ENCODE measurements around the gene PMS2.

PMS2 gene

DNA sequence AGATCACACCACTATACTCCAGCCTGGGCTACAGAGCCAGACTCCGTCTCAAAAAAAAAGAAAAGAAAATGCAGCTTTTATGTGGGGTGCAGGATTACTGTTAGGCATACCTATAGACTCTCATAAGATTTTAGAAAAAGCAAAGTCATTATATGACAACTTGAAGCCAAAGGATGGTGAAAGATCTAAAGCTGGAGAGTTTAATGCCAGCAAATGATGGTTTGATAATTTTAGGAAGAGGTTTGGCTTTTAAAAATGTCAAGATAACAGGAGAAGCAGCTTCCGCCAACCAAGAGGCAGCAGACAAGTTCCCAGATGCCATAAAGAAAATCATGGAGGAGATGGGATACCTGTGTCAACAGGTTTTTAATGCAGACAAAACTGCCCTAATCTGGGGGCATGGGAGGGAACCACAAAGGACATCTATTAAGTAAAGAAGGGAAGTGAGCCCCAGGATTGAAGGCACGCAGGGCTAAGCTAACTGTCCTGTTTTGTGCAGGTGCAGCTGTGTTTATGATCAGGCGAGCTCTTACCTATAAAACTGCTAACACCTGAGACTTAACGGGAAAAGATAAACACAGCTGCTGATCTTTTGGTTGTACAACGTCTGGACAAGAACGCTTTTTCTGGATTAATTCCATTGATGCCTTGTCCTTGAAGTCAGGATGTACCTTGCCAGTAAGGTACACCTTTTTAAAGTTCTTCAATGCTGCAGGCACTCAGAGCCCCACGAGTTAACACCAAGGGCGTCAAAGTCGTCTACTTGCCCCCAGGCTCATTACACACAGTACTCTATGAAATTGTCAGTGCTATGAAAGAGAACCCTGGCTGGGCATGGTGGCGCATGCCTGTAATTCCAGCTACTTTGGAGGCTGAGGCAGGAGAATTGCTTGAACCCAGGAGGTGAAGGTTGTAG is 11.8 kb upstream of the PMS2 start:
- H3K4me1 ChIP-seq (ENCODE audit: low read length): no peaks in the 10 kb centered on the region
- DNase-seq: no peak
- H4K20me1 ChIP-seq (ENCODE audit: insufficient read depth, low read length): no peaks in the 10 kb centered on the region
- no peak overlapping the region for H3K27ac ChIP-seq (ENCODE audit: low read length)
- H3K79me2 ChIP-seq (ENCODE audit: low read length): peaks cover 22% of the 10 kb centered on the region
- H3K36me3 ChIP-seq (replicated peaks; ENCODE audit: insufficient read depth, low read length): peaks cover 18% of the 10 kb centered on the region
- no peak overlapping the region for H2AFZ ChIP-seq (ENCODE audit: low read length)
- no peak overlapping the region for H3K4me3 ChIP-seq (ENCODE audit: low read length)
- H3K4me2 ChIP-seq (ENCODE audit: low read depth, low read length): no peak overlapping the region
- TF ChIP-seq CTCF (IDR thresholded peaks at IDR 0.05; ENCODE audit: low read length): no peak
- TF ChIP-seq EZH2 (optimal IDR thresholded peaks at IDR 0.05; ENCODE audit: low read depth, low read length): no peak
- no peak for TF ChIP-seq EZH2phosphoT487 (IDR thresholded peaks at IDR 0.05; ENCODE audit: low read length)
- H3K9ac ChIP-seq (ENCODE audit: low read length): no peak overlapping the region
- H3F3A ChIP-seq (ENCODE audit: insufficient read depth, low read length): 0 out of 2 replicates have a peak, but pooled peaks cover 3% of the 10 kb centered on the region
- H3K9me2 ChIP-seq (replicated peaks; ENCODE audit: insufficient read depth, low read length): no peaks in the 10 kb centered on the region
- H3K27me3 ChIP-seq (replicated peaks; ENCODE audit: insufficient read depth, low read length): no peaks in the 10 kb centered on the region
- H3K9me3 ChIP-seq (replicated peaks; ENCODE audit: insufficient read depth, low read length): no peaks in the 10 kb centered on the region

GRCh38 chr7:6016653-6016966 is 7.8 kb upstream of the PMS2 start:
- TF ChIP-seq EZH2phosphoT487 (IDR thresholded peaks at IDR 0.05; ENCODE audit: low read length) (no peak), EZH2 (optimal IDR thresholded peaks at IDR 0.05; ENCODE audit: low read depth, low read length) (no peak), CTCF (IDR thresholded peaks at IDR 0.05; ENCODE audit: low read length) (no peak)
- Histone ChIP-seq H4K20me1 (ENCODE audit: insufficient read depth, low read length) (no peaks in the 10 kb centered on the region), H3K36me3 (replicated peaks; ENCODE audit: insufficient read depth, low read length) (peaks cover 4% of the 10 kb centered on the region; the same call in 1 of the 2 replicates), H3K9me2 (replicated peaks; ENCODE audit: insufficient read depth, low read length) (no peaks in the 10 kb centered on the region), H2AFZ (ENCODE audit: low read length) (no peak overlapping the region), H3K4me2 (ENCODE audit: low read depth, low read length) (no peak overlapping the region), H3F3A (ENCODE audit: insufficient read depth, low read length) (no peaks in the 10 kb centered on the region), H3K4me1 (ENCODE audit: low read length) (no peaks in the 10 kb centered on the region), H3K79me2 (ENCODE audit: low read length) (peaks cover 29% of the 10 kb centered on the region), H3K9ac (ENCODE audit: low read length) (no peak overlapping the region), H3K4me3 (ENCODE audit: low read length) (no peak overlapping the region), H3K27me3 (replicated peaks; ENCODE audit: insufficient read depth, low read length) (no peaks in the 10 kb centered on the region), H3K9me3 (replicated peaks; ENCODE audit: insufficient read depth, low read length) (no peaks in the 10 kb centered on the region), H3K27ac (ENCODE audit: low read length) (no peak overlapping the region)
- DNase-seq: no peak

- H3K9ac ChIP-seq (ENCODE audit: low read length): no peak overlapping the region
- no peaks in the 10 kb centered on the region for H3K9me2 ChIP-seq (replicated peaks; ENCODE audit: insufficient read depth, low read length)
- no peak overlapping the region for H2AFZ ChIP-seq (ENCODE audit: low read length)
- H3F3A ChIP-seq (ENCODE audit: insufficient read depth, low read length): peaks cover 2% of the 10 kb centered on the region; the same call in 1 of the 2 replicates
- peaks cover 4% of the 10 kb centered on the region; the same call in 1 of the 2 replicates for H3K36me3 ChIP-seq (replicated peaks; ENCODE audit: insufficient read depth, low read length)
- no peak for DNase-seq
- no peak overlapping the region for H3K4me2 ChIP-seq (ENCODE audit: low read depth, low read length)
- H3K79me2 ChIP-seq (ENCODE audit: low read length): peaks cover 34% of the 10 kb centered on the region
- TF ChIP-seq CTCF (IDR thresholded peaks at IDR 0.05; ENCODE audit: low read length) (no peak), EZH2 (optimal IDR thresholded peaks at IDR 0.05; ENCODE audit: low read depth, low read length) (no peak)
- H3K27ac ChIP-seq (ENCODE audit: low read length): no peak overlapping the region
- H3K9me3 ChIP-seq (replicated peaks; ENCODE audit: insufficient read depth, low read length): no peaks in the 10 kb centered on the region
- H4K20me1 ChIP-seq (ENCODE audit: insufficient read depth, low read length): no peaks in the 10 kb centered on the region
- no peaks in the 10 kb centered on the region for H3K4me1 ChIP-seq (ENCODE audit: low read length)
- H3K4me3 ChIP-seq (ENCODE audit: low read length): no peak overlapping the region
- no peaks in the 10 kb centered on the region for H3K27me3 ChIP-seq (replicated peaks; ENCODE audit: insufficient read depth, low read length)
Measured at GRCh38 chr7:6015917-6016652, 7.2 kb upstream of the PMS2 start.

Data from MM.1S (cell line).